ENCODE measurements around the gene DCC.

- TF ChIP-seq POLR2AphosphoS5 (IDR thresholded peaks at IDR 0.05; ENCODE audit: borderline replicate concordance, low read depth, low read length) (no peak), EZH2 (IDR thresholded peaks at IDR 0.05) (no peak)
Measured at GRCh38 chr18:52510139-52510538, 170.1 kb downstream of the DCC start.

Measured in SK-N-MC (cell line).